Measurements from ENCODE around the gene NAV1.
"Not testable (repeated sequence)": the region's sequence is repeated elsewhere in the genome, so short reads cannot be mapped to it uniquely, and the experiment has no call there.

NAV1 gene, protein sequence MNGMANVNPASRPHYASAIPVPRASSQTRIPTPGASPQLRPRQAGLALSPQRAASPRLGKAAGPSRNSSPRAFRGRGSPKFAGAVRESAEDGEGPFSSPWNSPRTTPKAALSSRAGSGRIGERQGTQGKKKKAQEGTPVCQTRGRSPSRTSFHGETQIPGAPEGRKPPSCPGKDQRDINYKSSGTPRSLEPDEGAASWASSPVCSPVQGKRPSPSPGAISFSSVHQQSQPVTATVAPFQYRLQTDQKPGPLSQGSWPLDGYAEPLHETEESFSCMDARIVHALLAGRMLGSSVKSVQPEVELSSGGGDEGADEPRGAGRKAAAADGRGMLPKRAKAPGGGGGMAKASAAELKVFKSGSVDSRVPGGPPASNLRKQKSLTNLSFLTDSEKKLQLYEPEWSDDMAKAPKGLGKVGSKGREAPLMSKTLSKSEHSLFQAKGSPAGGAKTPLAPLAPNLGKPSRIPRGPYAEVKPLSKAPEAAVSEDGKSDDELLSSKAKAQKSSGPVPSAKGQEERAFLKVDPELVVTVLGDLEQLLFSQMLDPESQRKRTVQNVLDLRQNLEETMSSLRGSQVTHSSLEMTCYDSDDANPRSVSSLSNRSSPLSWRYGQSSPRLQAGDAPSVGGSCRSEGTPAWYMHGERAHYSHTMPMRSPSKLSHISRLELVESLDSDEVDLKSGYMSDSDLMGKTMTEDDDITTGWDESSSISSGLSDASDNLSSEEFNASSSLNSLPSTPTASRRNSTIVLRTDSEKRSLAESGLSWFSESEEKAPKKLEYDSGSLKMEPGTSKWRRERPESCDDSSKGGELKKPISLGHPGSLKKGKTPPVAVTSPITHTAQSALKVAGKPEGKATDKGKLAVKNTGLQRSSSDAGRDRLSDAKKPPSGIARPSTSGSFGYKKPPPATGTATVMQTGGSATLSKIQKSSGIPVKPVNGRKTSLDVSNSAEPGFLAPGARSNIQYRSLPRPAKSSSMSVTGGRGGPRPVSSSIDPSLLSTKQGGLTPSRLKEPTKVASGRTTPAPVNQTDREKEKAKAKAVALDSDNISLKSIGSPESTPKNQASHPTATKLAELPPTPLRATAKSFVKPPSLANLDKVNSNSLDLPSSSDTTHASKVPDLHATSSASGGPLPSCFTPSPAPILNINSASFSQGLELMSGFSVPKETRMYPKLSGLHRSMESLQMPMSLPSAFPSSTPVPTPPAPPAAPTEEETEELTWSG (N-terminal part only)

DNA sequence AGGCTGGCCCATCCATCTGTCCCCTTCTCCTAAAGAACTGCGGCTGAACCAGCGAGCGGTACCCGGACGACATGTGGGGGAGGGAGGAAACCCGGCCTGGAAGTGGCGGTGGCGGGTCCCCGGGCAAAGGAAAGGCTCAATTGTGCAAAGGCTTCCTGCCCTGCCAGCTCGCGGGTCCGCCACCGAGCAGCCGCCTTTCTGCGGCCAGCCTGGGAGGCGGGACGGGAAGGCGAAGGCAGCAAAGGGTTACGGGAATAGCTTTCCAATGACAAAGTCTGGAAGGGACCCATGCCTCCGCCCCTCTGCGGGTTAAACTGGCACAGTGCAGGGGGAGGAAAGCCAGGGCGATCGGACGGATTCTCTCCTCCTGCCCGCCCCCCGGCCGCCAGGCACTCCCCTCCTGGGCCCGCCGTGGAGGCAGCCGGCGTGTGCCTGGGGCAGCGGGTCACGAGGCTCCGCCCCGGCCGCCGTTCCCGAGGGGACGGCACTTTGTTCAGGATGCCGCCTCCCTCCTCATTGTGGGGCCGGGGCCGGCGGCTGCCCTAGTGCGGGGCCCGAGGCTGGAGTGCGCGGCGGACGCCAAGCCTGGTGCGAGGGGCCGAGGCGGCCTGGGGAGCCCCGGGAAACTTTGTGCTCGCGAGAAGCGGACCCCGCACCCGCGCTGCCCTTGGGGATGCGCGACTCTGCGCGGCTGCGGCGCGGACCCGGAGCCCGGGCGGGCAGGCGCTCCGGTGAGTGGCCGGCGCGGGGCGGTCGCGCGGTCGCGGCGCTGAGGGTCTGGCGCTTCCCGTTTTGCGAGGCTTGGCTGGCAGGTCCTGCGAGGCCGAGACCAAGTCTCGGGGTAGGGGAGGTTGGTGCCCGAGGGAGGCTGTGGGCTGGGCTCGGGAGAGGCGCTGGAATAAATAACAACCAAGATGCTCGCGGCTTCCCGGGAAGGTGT, at the start of gene NAV1:
Gene NAV1, plus strand, starts transcription at position 516 of the 940 bp plus-strand sequence. CDS start 83,758 bp downstream, outside the sequence.
- DNase-seq = no peak

DNA sequence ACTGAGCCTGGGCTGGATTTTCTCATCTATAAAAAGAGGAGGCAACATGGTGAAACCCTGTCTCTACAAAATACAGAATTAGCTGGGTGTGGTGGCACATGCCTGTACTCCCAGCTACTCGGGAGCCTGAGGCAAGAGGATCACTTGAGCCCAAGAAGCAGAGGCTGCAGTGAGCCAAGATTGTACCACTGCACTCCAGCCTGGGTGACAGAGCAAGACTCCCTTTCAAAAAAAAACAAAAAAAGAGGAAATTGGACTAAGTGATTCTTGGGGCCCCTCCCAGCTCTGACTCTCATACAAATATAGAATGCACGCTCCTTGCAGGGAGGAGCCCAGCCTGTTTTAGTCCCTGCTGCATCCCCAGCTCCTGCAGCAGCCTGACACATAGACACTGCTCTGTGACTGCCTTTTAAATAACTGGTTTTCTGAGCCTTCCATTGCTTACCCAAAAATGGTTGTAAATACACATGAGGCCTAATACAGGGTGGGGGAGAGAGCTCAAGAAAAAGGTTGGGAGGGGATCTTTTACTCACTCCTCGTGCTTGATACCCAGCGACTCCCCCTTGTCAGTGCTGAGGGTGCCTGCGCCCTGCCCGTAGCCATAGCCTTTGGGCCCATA, 49.2 kb upstream of the NAV1 start:
- no peak for DNase-seq

DNA sequence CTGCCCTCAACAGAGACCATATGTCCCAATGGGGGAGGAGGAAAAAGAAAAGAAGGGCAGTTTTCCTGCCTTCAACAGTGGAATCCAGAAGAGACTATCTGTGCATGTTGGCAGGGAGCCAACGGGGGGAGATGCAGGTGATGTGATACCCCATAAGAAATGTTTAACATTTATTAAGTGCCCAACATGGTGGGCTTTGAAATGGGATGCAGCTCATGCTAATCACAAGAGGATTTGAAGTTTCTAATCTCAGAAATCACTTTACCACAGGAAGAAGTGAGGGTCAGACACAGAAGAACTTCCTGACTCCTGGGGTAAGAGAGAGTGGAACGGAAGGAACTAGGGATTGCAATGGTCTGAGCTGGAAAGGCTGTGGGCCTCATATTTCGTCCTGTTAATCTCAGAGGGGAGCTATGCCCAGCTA, 48.2 kb upstream of the NAV1 start:
- DNase-seq = no peak

DNA sequence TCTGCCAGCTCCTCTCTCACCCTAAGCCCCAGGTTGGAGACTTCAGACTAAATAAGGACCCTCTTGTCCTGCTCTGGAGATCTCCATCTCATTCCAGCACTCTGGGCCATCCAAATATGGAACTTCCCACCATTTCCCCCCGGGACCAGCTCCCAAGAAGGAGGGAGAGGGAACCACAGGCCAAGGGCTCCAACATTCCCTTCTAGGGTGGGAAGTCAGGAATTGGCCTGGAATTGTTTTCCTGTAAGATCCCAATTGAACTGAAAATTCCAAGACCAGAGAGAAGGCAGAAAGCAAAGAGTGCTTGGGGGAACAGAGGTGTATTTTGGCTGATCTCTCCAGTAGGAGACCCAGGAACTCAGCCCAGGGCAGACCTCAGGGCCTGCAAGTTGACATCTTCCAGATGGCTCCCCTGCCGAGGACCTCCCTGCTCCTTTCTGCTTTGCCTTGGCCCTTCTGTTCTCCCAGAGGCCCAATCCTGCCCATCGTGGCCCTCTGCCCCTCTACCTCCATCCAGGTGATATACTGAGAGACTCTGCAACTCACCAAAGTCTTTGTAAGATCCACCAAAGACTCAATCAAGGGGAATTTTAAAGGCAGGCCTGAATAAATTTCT, 46.9 kb upstream of the NAV1 start:
- DNase-seq = no peak

DNA sequence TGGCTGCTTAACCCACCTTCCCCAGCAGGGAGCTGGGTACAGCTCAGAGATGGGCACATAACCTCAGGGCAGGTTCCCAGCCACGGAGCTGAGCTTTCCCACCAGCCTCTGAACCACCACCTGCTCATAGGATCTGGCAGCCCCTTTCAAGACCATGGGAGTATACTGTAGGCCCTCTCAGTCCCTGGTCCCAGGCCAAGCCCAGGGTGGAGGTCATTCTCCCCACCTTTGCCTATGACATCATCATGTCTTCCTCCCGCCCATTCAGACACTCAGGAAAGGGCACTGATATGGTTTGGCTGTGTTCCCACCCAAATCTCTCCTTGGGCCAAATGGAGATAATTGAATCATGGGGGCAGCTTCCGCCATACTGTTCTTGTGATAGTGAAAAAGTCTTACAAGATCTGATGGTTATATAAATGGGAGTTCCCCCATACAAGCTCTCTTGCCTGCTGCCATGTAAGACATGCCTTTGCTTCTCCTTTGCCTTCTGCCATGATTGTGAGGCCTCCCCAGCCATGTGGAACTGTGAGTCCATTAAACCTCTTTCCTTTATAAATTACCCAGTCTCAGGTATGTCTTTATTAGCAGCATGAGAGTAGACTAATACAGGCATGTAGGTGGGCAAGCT, 45.8 kb upstream of the NAV1 start:
- DNase-seq = not testable (repeated sequence)

DNA sequence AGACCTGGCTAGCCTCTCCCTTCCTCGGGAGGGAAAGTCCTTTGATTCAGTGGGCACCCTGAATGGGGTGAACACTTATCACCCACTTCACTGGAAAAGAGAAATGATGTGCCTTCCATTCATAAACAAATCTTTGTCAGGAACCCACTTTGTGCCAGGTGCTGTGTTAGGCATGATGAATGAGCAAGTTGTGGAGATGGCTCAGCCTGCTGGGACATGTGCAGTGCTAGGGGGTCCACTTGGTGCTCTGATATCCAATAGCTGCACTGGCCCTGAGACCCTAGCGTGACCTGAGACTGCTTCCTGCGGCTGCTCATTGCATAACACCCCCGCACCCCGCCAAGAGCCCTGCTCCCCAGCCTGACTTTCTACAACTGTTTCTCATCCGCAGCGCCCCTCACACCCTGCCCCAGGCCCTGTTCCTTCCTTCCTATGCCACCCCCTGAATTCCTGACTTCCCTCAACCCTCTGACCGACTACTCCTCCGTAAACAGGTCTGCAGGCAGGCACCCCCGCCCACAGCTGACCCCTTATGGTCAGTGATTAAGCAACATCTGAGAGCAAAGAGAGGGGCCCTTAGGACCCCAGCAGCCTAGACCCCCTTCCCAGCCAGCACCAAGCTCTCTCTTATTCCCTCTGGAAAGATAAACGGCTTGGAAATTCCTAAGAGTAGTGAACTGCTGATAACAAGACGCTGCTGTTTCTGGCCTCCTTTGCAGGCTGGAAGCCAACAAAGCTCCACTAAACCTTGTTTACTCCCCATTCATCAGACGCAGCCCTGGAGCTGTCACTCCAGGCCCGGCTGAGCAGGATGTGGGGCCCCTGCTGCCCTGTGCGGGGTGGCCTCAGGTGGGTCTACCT, 44.9 kb upstream of the NAV1 start:
- no peak for DNase-seq

DNA sequence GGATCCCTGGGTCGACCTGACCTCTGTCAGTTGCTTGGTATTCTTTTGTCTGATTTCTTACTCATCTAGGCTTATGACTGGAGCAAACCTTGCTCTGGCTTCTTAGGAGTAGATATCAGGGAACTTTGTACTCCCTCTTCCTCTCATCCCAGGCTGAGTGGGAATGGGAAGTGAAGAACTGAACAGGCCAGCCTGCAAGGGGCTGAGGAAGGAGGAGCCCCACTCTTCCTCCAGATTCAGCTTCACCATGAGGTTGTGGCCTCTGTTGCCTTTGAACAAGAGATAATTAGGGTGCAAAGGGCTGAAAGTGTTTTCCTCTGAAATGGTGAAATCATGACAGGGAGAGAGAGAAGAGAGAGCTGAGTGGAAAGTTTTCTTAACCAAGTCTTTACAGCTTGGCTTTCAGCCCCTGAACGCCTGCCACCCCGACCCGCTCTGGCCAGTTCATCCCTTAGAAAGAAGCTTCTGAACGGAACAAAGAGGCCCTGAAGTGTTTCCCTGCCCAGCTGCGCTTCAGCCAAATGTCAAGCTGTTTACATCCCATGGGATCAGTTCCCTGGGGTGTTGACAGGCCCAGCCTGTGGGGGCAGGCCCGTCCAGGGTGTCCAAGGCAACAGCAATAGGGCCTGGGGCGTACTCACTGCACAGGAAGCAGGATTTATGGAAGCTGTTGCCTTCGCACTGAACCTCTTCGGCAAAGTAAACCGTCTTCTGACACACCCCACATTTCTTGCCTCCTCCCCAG, 43.2 kb upstream of the NAV1 start:
- no peak for DNase-seq

DNA sequence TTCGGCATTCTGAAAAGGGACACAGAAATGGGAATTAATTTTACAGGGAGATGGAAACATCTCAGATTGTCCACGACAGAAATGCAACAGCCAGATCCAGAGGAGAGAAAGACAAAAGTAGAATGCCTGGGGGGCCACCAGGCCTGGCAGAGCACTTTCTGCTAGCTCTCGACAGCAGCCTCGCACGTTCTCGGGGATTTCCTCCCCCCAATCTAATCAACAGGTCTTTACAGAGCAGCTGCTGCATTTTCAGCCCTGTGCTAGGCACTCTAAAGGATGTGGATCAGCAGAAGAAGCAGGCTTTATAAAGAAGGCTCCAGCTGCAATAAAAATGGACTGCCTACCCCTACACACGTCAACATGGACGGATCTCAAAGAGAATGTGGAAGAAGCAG, 42.6 kb upstream of the NAV1 start:
- no peak for DNase-seq

DNA sequence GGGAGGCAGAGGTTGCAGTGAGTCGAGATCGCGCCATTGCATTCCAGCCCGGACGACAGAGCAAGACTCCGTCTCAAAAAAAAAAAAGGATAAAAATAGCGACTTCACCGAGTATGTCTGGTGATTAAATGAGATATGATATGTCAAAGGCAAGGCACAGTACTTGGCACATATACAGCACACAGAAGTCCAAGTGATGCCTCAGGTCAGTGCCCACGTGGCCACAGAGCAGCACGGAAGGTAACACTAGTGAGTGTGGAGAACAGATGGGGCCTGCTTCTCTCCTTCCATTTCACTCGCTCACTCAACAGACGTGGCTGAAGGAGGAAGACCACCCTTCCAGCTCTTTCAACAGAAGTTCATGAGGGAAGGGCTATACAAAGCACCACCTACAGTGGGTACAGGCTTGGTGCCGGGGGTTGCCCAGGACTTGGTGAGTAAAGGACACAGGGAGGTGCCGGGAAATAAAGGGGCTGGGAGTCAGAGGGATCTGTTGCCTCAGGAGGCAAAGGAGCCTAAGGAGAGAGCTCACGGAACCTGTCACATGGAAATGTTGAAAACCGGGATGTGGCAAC, 40.9 kb upstream of the NAV1 start:
- DNase-seq = no peak

DNA sequence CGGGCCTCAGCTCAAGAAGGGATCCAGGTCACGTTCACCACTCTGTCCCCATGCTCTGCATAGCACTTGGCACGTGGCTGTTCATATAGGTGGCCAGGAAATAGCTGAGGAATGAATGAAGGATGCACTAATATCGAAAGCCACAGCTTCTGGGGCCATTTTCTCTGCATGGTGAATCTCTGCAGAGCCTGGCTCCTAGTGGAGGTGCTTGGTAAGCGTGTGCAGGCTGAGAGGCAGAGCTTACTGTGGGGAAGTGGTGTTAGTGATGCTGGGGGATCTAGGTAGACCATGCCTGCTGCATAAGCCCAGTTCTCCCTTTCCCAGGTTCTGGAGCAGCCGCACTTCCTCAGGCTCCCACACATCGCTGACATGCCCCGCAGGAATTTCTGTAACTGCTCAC, 40.3 kb upstream of the NAV1 start:
- no peak for DNase-seq

DNA sequence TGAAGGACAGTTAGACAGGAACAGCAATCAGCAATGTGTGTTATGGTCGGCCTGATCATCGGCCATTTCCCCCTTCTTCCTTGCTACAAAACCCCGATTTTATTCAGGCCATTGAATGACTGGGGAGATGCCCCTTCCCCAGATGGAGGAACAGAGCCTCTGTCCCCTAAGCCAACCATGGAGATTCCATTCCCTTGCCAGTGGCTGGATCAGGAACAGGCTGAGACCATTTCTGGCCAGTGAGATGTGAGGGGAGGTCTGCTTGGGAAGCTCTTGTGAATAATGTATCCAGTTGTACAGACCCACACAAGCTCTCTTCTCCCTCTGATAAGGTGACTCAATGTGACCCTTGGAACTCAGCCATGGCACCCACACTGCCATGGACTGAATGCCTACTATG, 39.7 kb upstream of the NAV1 start:
- no peak for DNase-seq

DNA sequence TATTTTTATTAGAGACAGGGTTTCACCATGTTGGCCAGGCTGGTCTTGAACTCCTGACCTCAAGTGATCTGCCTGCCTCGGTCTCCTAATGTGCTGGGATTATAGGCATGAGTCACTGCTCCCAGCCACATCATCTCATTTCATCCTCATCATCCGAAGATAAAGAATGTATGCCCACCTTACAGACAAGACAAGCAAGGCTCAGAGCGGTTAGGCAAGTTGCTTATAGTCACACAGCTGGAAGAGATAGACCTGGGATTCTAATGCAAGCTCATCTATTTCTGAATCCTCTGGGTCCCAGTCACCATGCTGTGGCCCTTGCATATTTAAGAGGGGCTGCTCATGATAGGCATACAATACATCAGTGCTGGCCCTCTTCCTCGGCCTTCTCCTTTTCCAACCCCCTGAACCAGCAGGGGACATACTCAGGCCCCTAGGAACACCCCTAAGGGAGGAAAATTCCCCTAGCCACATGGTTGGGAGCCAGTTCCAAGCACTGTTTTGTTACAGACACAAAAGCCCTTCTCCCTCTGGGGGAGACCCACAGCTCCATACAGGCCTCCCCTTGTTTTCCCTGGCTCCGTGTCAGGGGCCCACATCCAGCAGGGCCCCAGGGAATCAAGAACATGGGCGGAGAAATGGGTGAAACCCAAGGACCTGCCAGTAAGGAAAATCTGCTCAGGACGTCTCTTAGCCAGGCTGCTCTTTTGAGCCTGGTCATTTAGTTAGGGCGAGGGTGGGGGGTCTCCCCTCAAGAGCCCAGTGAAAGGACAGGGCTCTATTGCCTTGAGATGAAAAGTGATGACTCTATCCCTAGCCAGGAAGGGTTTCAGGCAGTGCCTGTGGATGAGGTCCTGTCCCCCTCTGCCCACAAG, 38.9 kb upstream of the NAV1 start:
- DNase-seq = no peak

DNA sequence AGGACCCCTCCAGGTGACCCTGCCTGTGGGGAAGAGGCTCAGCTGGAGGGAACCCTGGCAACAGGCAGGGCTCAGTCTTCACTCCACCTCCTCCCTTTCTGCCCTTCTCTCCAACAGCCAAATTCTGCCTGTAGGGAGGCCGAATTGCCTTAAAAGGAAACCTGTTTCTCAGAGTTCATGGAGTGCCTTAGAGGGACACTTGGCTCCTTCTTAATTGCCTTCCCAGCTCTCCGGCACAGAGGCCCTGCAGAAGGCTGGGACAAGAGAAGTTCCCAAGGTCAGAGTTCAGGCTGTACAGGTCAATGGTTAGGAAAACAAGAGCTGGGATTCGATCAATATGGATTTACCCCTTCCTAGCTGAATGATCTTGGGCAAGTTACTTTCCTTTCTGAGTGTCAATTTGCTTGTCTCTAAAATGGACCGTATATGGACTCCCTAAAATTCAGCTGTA, 38.2 kb upstream of the NAV1 start:
- DNase-seq = no peak

DNA sequence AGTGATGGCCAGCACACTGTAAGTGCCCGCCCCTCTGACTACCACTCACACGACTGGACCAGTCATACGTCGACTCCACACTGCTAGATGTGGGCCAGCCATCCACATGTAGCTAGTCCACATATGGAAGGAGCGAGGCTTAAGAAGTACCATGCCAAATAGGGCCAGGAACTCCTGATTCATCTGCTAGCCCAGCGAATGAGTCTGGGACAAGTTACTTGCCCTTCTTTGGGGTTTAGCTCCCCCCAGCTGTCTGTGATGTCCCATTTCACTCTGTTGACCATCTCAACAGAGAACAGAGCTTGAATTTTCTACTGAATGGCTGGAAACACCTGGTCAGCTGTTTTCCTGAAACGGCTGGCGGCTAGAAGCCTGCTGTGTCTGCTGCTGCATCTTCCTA, 37.8 kb upstream of the NAV1 start:
- no peak for DNase-seq

DNA sequence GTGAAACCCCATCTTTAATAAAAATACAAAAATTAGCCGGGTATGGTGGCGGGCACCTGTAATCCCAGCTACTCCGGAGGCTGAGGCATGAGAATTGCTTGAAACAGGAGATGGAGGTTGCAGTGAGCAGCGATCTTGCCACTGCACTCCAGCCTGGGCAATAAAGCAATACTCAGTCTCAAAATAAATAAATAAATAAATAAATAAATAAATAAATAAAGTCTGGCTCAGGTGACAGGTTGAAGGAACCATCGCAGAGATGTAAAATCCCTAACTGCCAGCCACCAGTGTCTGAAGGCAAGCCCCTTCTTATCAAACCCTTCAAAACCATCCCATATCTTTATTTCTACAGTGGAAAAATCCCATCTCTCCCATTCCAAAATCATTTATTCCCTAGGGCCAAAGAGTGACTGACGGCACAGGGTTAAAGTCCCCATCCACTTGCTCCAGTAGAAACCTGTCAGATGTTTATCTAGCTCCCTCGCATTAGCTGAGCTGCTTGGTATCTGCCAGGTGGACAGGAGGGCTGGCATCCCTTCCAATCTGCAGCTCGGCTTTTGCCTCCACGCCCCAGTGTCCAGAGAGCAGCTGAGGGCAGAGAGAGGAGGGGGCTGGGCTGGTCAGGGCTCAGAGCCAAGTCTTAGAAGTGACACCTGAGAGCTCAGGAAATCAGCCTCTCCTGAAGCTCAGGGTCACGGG, 37.0 kb upstream of the NAV1 start:
- no peak for DNase-seq

DNA sequence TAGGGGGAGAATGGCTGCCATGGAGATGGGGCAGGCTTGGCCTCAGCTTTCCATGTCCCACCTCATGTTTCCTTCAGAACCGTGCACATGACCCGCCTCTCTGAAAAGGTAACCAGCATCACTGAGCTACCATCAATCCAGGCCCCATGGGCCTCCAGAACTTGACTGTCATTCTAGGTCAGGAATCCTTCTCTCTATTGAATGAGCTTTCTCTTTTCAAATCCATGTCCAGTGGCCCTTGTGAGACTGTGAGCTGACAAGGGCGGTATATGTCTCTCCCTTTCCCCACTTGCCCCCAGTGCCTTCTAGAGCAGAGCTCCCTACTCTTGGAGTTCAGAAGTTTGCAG, 36.4 kb upstream of the NAV1 start:
- DNase-seq = no peak
